ENCODE measurements around the gene NCAPG2.
"Not testable (repeated sequence)": the region's sequence is repeated elsewhere in the genome, so short reads cannot be mapped to it uniquely, and the experiment has no call there.

NCAPG2 gene

GRCh38 chr7:158676171-158676840 lies 28.3 kb downstream of the NCAPG2 start:
- no peak for TF ChIP-seq CTCF (IDR thresholded peaks at IDR 0.05)
- H3K27ac ChIP-seq: no peak overlapping the region
- DNase-seq (ENCODE audit: low spot score): no peak
- no peak overlapping the region for H3K4me3 ChIP-seq

- TF ChIP-seq CTCF (IDR thresholded peaks at IDR 0.05): no peak
- Histone ChIP-seq H3K27ac (no peak overlapping the region), H3K4me3 (no peak overlapping the region)
- no peak for DNase-seq (ENCODE audit: low spot score)
Measured at GRCh38 chr7:158672975-158673374, 31.6 kb downstream of the NCAPG2 start.

GRCh38 chr7:158668086-158668485 lies 36.5 kb downstream of the NCAPG2 start:
- not testable (repeated sequence) for DNase-seq (ENCODE audit: low spot score); H3K27ac ChIP-seq; H3K4me3 ChIP-seq

- DNase-seq (ENCODE audit: low spot score); H3K27ac ChIP-seq; H3K4me3 ChIP-seq: not testable (repeated sequence)
Measured at GRCh38 chr7:158666966-158667678, 37.5 kb downstream of the NCAPG2 start.

GRCh38 chr7:158666401-158666800 lies 38.2 kb downstream of the NCAPG2 start:
- no peak overlapping the region for H3K4me3 ChIP-seq
- TF ChIP-seq CTCF (IDR thresholded peaks at IDR 0.05): no peak
- no peak for DNase-seq (ENCODE audit: low spot score)
- no peak overlapping the region for H3K27ac ChIP-seq

- no peak for DNase-seq (ENCODE audit: low spot score)
- no peak for TF ChIP-seq CTCF (IDR thresholded peaks at IDR 0.05)
Measured at GRCh38 chr7:158664406-158664805, 40.2 kb downstream of the NCAPG2 start.

GRCh38 chr7:158663428-158663741 lies 41.2 kb downstream of the NCAPG2 start:
- Histone ChIP-seq H3K4me3 (no peak overlapping the region), H3K27ac (no peak overlapping the region)
- no peak for TF ChIP-seq CTCF (IDR thresholded peaks at IDR 0.05)
- no peak for DNase-seq (ENCODE audit: low spot score)

More at GRCh38 chr7:158664406-158664805, 40.2 kb downstream of the NCAPG2 start:
- Histone ChIP-seq H3K4me3 (no peak overlapping the region), H3K27ac (no peak overlapping the region)

Data from coronary artery (tissue), 2 donors.